RWPE2 (cell line): ENCODE measurements around the gene CSRNP2.

Experiments
- ATAC-seq: fragments of 200-7000 bp; cut with Tn5 transposase; 3 replicates; pipeline ENCODE4 v1.9.1; 2021; ENCODE audit warnings: low read depth
- DNase-seq: peaks from one replicate; pipeline ENCODE4 v3.0.0-alpha.2; 2020; ENCODE audit warnings: low spot score
- H3K27ac ChIP-seq: fragments of 450-650 bp; 2 replicates; pipeline ENCODE4 v1.5.1; 2017; ENCODE audit warnings: mild to moderate bottlenecking; ENCODE audit not compliant: poor library complexity, severe bottlenecking
- H3K27me3 ChIP-seq: fragments of 250-450 bp; sonication (Bioruptor Pico); 2 replicates; pipeline ENCODE4 v1.5.1; 2021; ENCODE audit warnings: mild to moderate bottlenecking, moderate library complexity; ENCODE audit not compliant: insufficient read depth, poor library complexity, severe bottlenecking
- H3K36me3 ChIP-seq: fragments of 250-450 bp; sonication (Bioruptor Pico); 2 replicates; pipeline ENCODE4 v1.5.1; 2020; ENCODE audit warnings: low read depth, mild to moderate bottlenecking, moderate library complexity
- H3K4me1 ChIP-seq: fragments of 250-450 bp; sonication (Bioruptor Pico); 2 replicates; pipeline ENCODE4 v1.5.1; 2021; ENCODE audit warnings: mild to moderate bottlenecking, moderate library complexity; ENCODE audit not compliant: insufficient read depth, poor library complexity, severe bottlenecking
- H3K4me3 ChIP-seq: fragments of 250-450 bp; sonication (Bioruptor Pico); 2 replicates; pipeline ENCODE4 v1.5.1; 2021; ENCODE audit warnings: mild to moderate bottlenecking, moderate library complexity; ENCODE audit not compliant: severe bottlenecking
- H3K9me3 ChIP-seq: fragments of 250-450 bp; sonication (Bioruptor Pico); 2 replicates; pipeline ENCODE4 v1.5.1; 2021; ENCODE audit warnings: mild to moderate bottlenecking, moderate library complexity; ENCODE audit not compliant: severe bottlenecking
- TF ChIP-seq, protein P1 (sequence below): fragments of 450-650 bp; IDR thresholded peaks from one replicate; pipeline ENCODE4 v1.5.1; 2017; ENCODE audit warnings: mild to moderate bottlenecking, moderate library complexity; ENCODE audit not compliant: poor library complexity, severe bottlenecking

CSRNP2 gene

DNA sequence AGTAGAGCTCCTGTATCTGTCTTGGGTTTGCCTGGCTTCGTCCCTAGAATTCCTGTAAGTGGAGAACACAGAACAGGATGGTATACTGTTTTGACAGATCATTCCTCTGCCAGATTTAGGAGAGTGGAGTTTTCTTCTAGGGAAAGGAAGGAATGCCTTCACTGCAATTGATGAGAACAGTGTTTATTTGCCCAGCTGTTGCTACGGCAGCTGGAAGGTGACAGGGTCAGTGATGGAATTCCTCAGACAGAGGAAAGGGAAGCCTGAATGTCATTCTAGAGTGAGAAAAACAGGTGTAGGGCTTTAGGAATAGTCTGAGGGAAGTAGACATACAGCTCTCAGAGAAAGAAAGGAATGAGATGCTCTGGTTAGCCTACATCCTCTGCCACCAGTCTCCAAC is 11.7 kb downstream of the CSRNP2 start:
- Histone ChIP-seq H3K9me3 (no peaks in the 10 kb centered on the region), H3K4me3 (no peak overlapping the region), H3K27ac (no peak overlapping the region), H3K27me3 (no peaks in the 10 kb centered on the region), H3K36me3 (peaks cover 59% of the 10 kb centered on the region), H3K4me1 (peaks cover 11% of the 10 kb centered on the region)
- TF ChIP-seq, protein P1, sequence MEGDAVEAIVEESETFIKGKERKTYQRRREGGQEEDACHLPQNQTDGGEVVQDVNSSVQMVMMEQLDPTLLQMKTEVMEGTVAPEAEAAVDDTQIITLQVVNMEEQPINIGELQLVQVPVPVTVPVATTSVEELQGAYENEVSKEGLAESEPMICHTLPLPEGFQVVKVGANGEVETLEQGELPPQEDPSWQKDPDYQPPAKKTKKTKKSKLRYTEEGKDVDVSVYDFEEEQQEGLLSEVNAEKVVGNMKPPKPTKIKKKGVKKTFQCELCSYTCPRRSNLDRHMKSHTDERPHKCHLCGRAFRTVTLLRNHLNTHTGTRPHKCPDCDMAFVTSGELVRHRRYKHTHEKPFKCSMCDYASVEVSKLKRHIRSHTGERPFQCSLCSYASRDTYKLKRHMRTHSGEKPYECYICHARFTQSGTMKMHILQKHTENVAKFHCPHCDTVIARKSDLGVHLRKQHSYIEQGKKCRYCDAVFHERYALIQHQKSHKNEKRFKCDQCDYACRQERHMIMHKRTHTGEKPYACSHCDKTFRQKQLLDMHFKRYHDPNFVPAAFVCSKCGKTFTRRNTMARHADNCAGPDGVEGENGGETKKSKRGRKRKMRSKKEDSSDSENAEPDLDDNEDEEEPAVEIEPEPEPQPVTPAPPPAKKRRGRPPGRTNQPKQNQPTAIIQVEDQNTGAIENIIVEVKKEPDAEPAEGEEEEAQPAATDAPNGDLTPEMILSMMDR, result no peak
- ATAC-seq (no peak), DNase-seq (no peak)

DNA sequence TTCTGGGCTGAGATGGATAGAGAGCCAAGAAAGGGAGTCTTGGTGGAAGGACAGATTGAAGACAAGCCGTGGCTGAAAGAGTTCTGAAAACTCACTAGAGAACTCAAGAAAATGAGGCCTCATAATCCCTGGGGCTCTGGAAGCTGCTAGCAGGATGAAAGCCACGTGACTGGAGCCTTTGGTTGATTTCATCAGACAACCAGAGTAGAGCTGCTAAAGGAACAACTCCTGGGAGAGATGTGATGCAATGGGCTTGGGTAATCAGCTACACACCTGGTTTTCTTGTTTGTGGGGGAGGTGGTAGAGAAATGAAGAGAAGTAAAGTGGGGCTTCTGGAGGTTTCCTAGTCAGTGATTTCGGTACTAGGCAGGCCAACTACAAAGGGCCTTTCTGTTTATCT is 13.4 kb downstream of the CSRNP2 start:
- no peak for DNase-seq
- no peaks in the 10 kb centered on the region for H3K9me3 ChIP-seq
- TF ChIP-seq, protein P1, result no peak
- H3K4me3 ChIP-seq, result no peak overlapping the region
- peaks cover 73% of the 10 kb centered on the region for H3K36me3 ChIP-seq
- peak; percentile 90 for ATAC-seq
- no peaks in the 10 kb centered on the region for H3K27me3 ChIP-seq
- peaks cover 11% of the 10 kb centered on the region for H3K4me1 ChIP-seq
- peak overlapping the region; percentile 33 for H3K27ac ChIP-seq

DNA sequence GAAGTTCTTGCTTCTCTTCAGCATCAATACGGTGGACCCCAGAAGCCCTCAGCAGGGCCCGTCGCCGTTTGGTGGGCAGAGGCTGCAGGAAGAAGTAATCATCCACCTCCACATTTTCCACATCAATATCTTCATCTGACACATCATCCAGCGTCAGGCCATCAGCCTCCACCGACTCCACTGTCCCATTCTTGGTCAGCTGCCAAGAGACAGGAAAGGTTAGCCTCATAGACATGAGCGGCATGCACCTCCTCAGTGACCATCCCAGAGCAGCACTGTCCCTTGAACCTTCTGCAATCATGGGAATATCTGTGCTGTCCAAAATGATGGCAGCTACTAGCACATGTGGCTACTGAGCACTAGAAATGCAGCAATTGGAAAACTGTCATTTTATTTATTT is 15.6 kb downstream of the CSRNP2 start:
- Histone ChIP-seq H3K36me3 (peaks cover 78% of the 10 kb centered on the region), H3K4me1 (peaks cover 11% of the 10 kb centered on the region), H3K4me3 (no peak overlapping the region), H3K27ac (no peak overlapping the region), H3K9me3 (no peaks in the 10 kb centered on the region), H3K27me3 (no peaks in the 10 kb centered on the region)
- TF ChIP-seq, protein P1, result no peak
- ATAC-seq (no peak), DNase-seq (no peak)

DNA sequence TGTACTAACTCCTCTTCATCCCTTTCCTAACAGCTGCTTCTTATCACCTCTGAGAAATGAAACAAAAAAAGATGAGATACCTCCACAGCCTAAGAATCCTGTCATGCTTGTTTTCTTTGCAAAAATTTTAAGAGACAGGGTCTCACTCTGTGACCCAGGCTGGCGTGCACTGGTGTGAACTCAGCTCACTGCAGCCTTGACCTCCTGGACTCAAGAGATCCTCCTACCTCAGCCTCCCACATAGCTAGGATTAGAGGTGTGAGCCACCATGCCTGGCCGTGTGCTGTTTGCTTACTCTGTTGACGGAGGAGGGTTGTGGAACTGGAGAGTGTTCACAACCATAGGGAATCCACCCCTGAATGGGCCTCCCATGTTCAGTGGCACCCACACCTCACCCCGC is 16.2 kb downstream of the CSRNP2 start:
- Histone ChIP-seq H3K4me3 (no peak overlapping the region), H3K27me3 (no peaks in the 10 kb centered on the region), H3K27ac (no peak overlapping the region), H3K9me3 (no peaks in the 10 kb centered on the region), H3K36me3 (peaks cover 81% of the 10 kb centered on the region), H3K4me1 (peaks cover 11% of the 10 kb centered on the region)
- DNase-seq, result no peak
- TF ChIP-seq, protein P1, result no peak
- ATAC-seq, result no peak

DNA sequence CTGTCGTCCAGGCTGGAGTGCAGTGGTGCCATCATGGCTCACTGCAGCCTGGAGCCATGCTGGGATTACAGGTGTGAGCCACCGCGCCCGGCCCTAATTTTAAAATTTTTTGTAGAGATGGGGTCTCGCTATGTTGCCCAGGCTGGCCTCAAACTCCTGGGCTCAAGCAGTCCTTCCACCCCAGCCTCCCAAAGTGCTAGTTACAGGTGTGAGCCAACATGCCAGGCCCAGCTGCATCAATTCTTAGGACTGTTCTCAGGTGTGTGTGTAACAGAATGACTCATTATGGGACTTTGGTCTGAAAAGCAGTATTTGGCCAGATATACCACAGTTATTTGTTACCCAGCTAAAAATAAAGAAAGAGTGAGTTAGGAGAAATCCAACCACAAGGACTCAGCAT is 17.9 kb downstream of the CSRNP2 start:
- TF ChIP-seq, protein P1, result no peak
- DNase-seq (no peak), ATAC-seq (0 out of 3 replicates have a peak, but pooled peaks have one; percentile 19)
- Histone ChIP-seq H3K4me3 (no peak overlapping the region), H3K27me3 (no peaks in the 10 kb centered on the region), H3K27ac (no peak overlapping the region), H3K9me3 (no peaks in the 10 kb centered on the region), H3K36me3 (peaks cover 85% of the 10 kb centered on the region), H3K4me1 (peaks cover 10% of the 10 kb centered on the region)
